Thoracic aorta (tissue), 2 donors: Measurements from ENCODE around the gene PRUNE1. TPM values are rescaled to one million over a fixed set of nuclear protein-coding genes. Genes with fewer than 3 reads are reported as not detected.

ENCODE experiments used
- ATAC-seq: fragments of 150-250 bp; one replicate; pipeline ENCODE4 v1.8.0; 2017; ENCODE audit warnings: low read depth; ENCODE audit not compliant: insufficient number of reproducible peaks, low FRiP score
- DNase-seq: peaks from one replicate; pipeline ENCODE4 v3.0.0-alpha.2; 2020; ENCODE audit warnings: low spot score
- H3K27ac ChIP-seq, 2 donors: fragments of 200-600 bp; sonication (generic); 1 replicate in 1 of 2; 2 replicates in 1 of 2; pipeline ENCODE4 v1.5.1; 2016; ENCODE audit warnings: mild to moderate bottlenecking in 2 of 2, moderate library complexity in 2 of 2
- H3K27me3 ChIP-seq: fragments of 200-600 bp; sonication (generic); replicated peaks from 2 replicates; pipeline ENCODE4 v1.6.0; 2016; ENCODE audit warnings: mild to moderate bottlenecking; ENCODE audit not compliant: insufficient read depth
- H3K36me3 ChIP-seq: fragments of 200-600 bp; sonication (generic); one replicate; pipeline ENCODE4 v1.5.1; 2016
- H3K4me1 ChIP-seq, 2 donors: fragments of 200-600 bp; sonication (generic); 1 replicate in 1 of 2; 2 replicates in 1 of 2; pipeline versions ENCODE4 v1.5.1 to v1.6.0; 2016; ENCODE audit warnings: low read depth in 2 of 2, mild to moderate bottlenecking in 1 of 2; ENCODE audit not compliant: control insufficient read depth in 1 of 2
- H3K4me3 ChIP-seq: fragments of 200-600 bp; sonication (generic); 2 replicates; pipeline ENCODE4 v1.5.1; 2016; ENCODE audit warnings: mild to moderate bottlenecking
- H3K9me3 ChIP-seq: fragments of 200-600 bp; sonication (generic); 2 replicates; pipeline ENCODE4 v1.5.1; 2016
- CTCF ChIP-seq: fragments of 200-600 bp; sonication (generic); IDR thresholded peaks from one replicate; pipeline ENCODE4 v1.5.1; 2019; ENCODE audit warnings: antibody characterized with exemption
- total RNA-seq, 2 donors: library from RNA; depleted of rRNA; stranded (reverse); fragments of >200 nt; gene quantifications; one replicate each; pipeline versions ENCODE4 v1.1.0 to v1.2.3, GENCODE V29; 2016

PRUNE1 gene
- total RNA-seq, 2 donors from 2014 or later, result 16.5 to 21.3 TPM

GRCh38 chr1:150973258-150973835 is 34.9 kb upstream of the PRUNE1 start:
- no peaks in the 10 kb centered on the region for H3K9me3 ChIP-seq
- TF ChIP-seq CTCF, result no peak
- peak overlapping the region; percentile 89 for H3K4me3 ChIP-seq
- H3K27me3 ChIP-seq, result no peaks in the 10 kb centered on the region
- no peak for ATAC-seq
- H3K4me1 ChIP-seq, result peaks cover 41 to 69% of the 10 kb centered on the region in 2 donors
- peak overlapping the region; percentile 92 to 94 for H3K27ac ChIP-seq
- DNase-seq, result no peak
- H3K36me3 ChIP-seq, result peaks cover 6% of the 10 kb centered on the region

GRCh38 chr1:150973836-150974579 is 34.2 kb upstream of the PRUNE1 start:
- no peak for TF ChIP-seq CTCF
- DNase-seq (no peak), ATAC-seq (peak; percentile 4)
- no peaks in the 10 kb centered on the region for H3K36me3 ChIP-seq
- H3K4me1 ChIP-seq, result peaks cover 44 to 76% of the 10 kb centered on the region in 2 donors
- H3K27ac ChIP-seq, result peak overlapping the region; percentile 92 to 94
- H3K27me3 ChIP-seq, result no peaks in the 10 kb centered on the region
- H3K4me3 ChIP-seq, result peak overlapping the region; percentile 89
- no peaks in the 10 kb centered on the region for H3K9me3 ChIP-seq

- H3K4me3 ChIP-seq, result peak within 1 kb of the TSS; percentile 89
- H3K27me3 ChIP-seq, result no peaks in the 10 kb centered on the region
- H3K4me1 ChIP-seq, result peaks cover 41 to 79% of the 10 kb centered on the region in 2 donors
- H3K27ac ChIP-seq, result peak within 1 kb of the TSS; percentile 92 to 94
- ATAC-seq (peak; percentile 24), DNase-seq (no peak)
- no peak for TF ChIP-seq CTCF
- H3K9me3 ChIP-seq, result no peaks in the 10 kb centered on the region
- H3K36me3 ChIP-seq, result no peaks in the 10 kb centered on the region
Observed at GRCh38 chr1:150974580-150975478, 33.4 kb upstream of the PRUNE1 start, which contains the start of gene CERS2. CERS2 (minus strand) TSS chr1:150974835; CDS start chr1:150969090, 5,745 bp downstream.

- no peaks in the 10 kb centered on the region for H3K36me3 ChIP-seq
- ATAC-seq (no peak), DNase-seq (no peak)
- no peaks in the 10 kb centered on the region for H3K27me3 ChIP-seq
- H3K9me3 ChIP-seq, result no peaks in the 10 kb centered on the region
- peak overlapping the region; percentile 85 to 92 for H3K27ac ChIP-seq
- H3K4me1 ChIP-seq, result peaks cover 30 to 65% of the 10 kb centered on the region in 2 donors
- TF ChIP-seq CTCF, result no peak
- no peak overlapping the region for H3K4me3 ChIP-seq
Observed at GRCh38 chr1:150976401-150976821, 31.8 kb upstream of the PRUNE1 start.
